T-helper 22 cell (primary cell): ENCODE results near the gene RBM28.
A peak's percentile ranks its signal among the peaks of the same experiment; 100 is the strongest.

Source experiments
- DNase-seq: peaks from one replicate; pipeline ENCODE4 v3.0.0-alpha.2; 2020; ENCODE audit warnings: low read depth

Gene RBM28

GRCh38 chr7:128343554-128344430, at the start of gene RBM28:
RBM28 (minus strand) TSS chr7:128343908; CDS start chr7:128343793, 115 bp downstream.
- peak; percentile 75 for DNase-seq

- no peak for DNase-seq
Observed at GRCh38 chr7:128392446-128393327, 49.0 kb upstream of the RBM28 start.

- DNase-seq: no peak
Observed at GRCh38 chr7:128391805-128392204, 48.1 kb upstream of the RBM28 start.

- no peak for DNase-seq
Observed at GRCh38 chr7:128390871-128391565, 47.3 kb upstream of the RBM28 start.

GRCh38 chr7:128389618-128390329, 46.1 kb upstream of the RBM28 start:
- DNase-seq: no peak

GRCh38 chr7:128389085-128389617, 45.4 kb upstream of the RBM28 start:
- DNase-seq: no peak

GRCh38 chr7:128388145-128388485, 44.4 kb upstream of the RBM28 start:
- DNase-seq: no peak

- DNase-seq: peak; percentile 19
Observed at GRCh38 chr7:128387216-128388144, 43.8 kb upstream of the RBM28 start.

- no peak for DNase-seq
Observed at GRCh38 chr7:128385988-128386925, 42.5 kb upstream of the RBM28 start.

- no peak for DNase-seq
Observed at GRCh38 chr7:128384726-128385125, 41.0 kb upstream of the RBM28 start.

- no peak for DNase-seq
Observed at GRCh38 chr7:128383776-128384175, 40.1 kb upstream of the RBM28 start.

GRCh38 chr7:128381161-128381821, 37.6 kb upstream of the RBM28 start:
- no peak for DNase-seq

- no peak for DNase-seq
Observed at GRCh38 chr7:128380483-128381106, 36.9 kb upstream of the RBM28 start.

GRCh38 chr7:128379900-128380479, 36.3 kb upstream of the RBM28 start:
- no peak for DNase-seq

GRCh38 chr7:128378637-128379036, 34.9 kb upstream of the RBM28 start:
- DNase-seq: no peak

GRCh38 chr7:128376077-128376476, 32.4 kb upstream of the RBM28 start:
- no peak for DNase-seq

- no peak for DNase-seq
Observed at GRCh38 chr7:128374041-128374440, 30.3 kb upstream of the RBM28 start.

GRCh38 chr7:128373606-128374005, 29.9 kb upstream of the RBM28 start:
- DNase-seq: no peak
